CD4-positive, alpha-beta memory T cell (primary cell): Measurements from ENCODE around the gene FAM25A. TPM values are rescaled to one million over a fixed set of nuclear protein-coding genes. Genes with fewer than 3 reads are reported as not detected.
"Not testable (repeated sequence)": the region's sequence is repeated elsewhere in the genome, so short reads cannot be mapped to it uniquely, and the experiment has no call there.

Source experiments
- CTCF ChIA-PET: fragments of 350-600 bp; sonication (Branson Sonifier 250); formaldehyde crosslinking; loops from one replicate; lab custom pipeline; 2021; ENCODE audit warnings: inconsistent platforms; ENCODE audit not compliant: partially characterized antibody; lab: Charles Lee
- POLR2A ChIA-PET: fragments of 350-600 bp; sonication (Branson Sonifier 250); formaldehyde crosslinking; loops from one replicate; lab custom pipeline; 2021; ENCODE audit not compliant: partially characterized antibody; lab: Charles Lee
- DNase-seq, 5 donors: peaks; one replicate each; pipeline versions ENCODE4 v3.0.0 to v3.0.0-alpha.2; 2020 to 2022; ENCODE audit warnings: mixed read lengths in 1 of 5
- H3K27ac ChIP-seq: one replicate; pipeline ENCODE4 v1.7.0; 2013; ENCODE audit warnings: low read depth, low read length
- H3K27me3 ChIP-seq: 2 replicates; pipeline ENCODE4 v1.7.0; 2013; ENCODE audit warnings: mild to moderate bottlenecking, low read length, moderate library complexity; ENCODE audit not compliant: insufficient read depth
- H3K36me3 ChIP-seq: 2 replicates; pipeline ENCODE4 v1.7.0; 2013; ENCODE audit warnings: mild to moderate bottlenecking, low read length, moderate library complexity; ENCODE audit not compliant: insufficient read depth
- H3K4me1 ChIP-seq: 2 replicates; pipeline ENCODE4 v1.7.0; 2013; ENCODE audit warnings: mild to moderate bottlenecking, low read length, moderate library complexity; ENCODE audit not compliant: insufficient read depth
- H3K4me3 ChIP-seq, 2 donors: one replicate each; pipeline ENCODE4 v1.7.0; 2013; ENCODE audit warnings: low read length in 2 of 2, mild to moderate bottlenecking in 1 of 2
- H3K9me3 ChIP-seq, 2 donors: one replicate each; pipeline ENCODE4 v1.7.0; 2013; ENCODE audit warnings: low read length in 2 of 2, control low read depth in 1 of 2; ENCODE audit not compliant: control insufficient read depth in 1 of 2
- H3K27ac Mint-ChIP-seq, 7 donors: one replicate each; pipeline ENCODE4 v1.8.0; 2020 to 2021; ENCODE audit warnings: mixed read lengths in 7 of 7, mild to moderate bottlenecking in 6 of 7, inconsistent platforms in 3 of 7, moderate library complexity in 3 of 7
- H3K27me3 Mint-ChIP-seq, 2 donors: one replicate each; pipeline ENCODE4 v1.8.0; 2020 to 2021; ENCODE audit warnings: mixed read lengths in 2 of 2
- H3K36me3 Mint-ChIP-seq, 2 donors: one replicate each; pipeline ENCODE4 v1.8.0; 2020 to 2021; ENCODE audit warnings: mixed read lengths in 2 of 2, inconsistent platforms in 1 of 2, mild to moderate bottlenecking in 1 of 2
- H3K4me1 Mint-ChIP-seq, 4 donors: one replicate each; pipeline ENCODE4 v1.8.0; 2020 to 2021; ENCODE audit warnings: mixed read lengths in 4 of 4, mild to moderate bottlenecking in 1 of 4
- H3K4me3 Mint-ChIP-seq, 8 donors: one replicate each; pipeline ENCODE4 v1.8.0; 2020 to 2021; ENCODE audit warnings: mixed read lengths in 8 of 8, mild to moderate bottlenecking in 7 of 8, moderate library complexity in 6 of 8, inconsistent platforms in 3 of 8
- H3K9me3 Mint-ChIP-seq, 8 donors: one replicate each; pipeline ENCODE4 v1.8.0; 2020 to 2021; ENCODE audit warnings: mixed read lengths in 8 of 8, mild to moderate bottlenecking in 5 of 8, inconsistent platforms in 3 of 8, moderate library complexity in 1 of 8
- intact Hi-C: fragments of 100-400 bp; cut with micrococcal nuclease; formaldehyde crosslinking; loops from one replicate; pipeline ENCODE4 v1.15.1; 2023
- polyA plus RNA-seq, 2 donors: library from polyadenylated mRNA; unstranded; fragments of 300-500 nt; fragmentation: Illumina TruSeq; gene quantifications; one replicate each; pipeline ENCODE4 v1.2.3, GENCODE V29; 2021
- total RNA-seq, 2 experiments: library from RNA; stranded (reverse); gene quantifications; one replicate each; pipeline ENCODE4 v1.2.3, GENCODE V29; 2021

Gene FAM25A
- total and polyA plus RNA-seq, 4 experiments from 2014 or later, result not detected

DNA sequence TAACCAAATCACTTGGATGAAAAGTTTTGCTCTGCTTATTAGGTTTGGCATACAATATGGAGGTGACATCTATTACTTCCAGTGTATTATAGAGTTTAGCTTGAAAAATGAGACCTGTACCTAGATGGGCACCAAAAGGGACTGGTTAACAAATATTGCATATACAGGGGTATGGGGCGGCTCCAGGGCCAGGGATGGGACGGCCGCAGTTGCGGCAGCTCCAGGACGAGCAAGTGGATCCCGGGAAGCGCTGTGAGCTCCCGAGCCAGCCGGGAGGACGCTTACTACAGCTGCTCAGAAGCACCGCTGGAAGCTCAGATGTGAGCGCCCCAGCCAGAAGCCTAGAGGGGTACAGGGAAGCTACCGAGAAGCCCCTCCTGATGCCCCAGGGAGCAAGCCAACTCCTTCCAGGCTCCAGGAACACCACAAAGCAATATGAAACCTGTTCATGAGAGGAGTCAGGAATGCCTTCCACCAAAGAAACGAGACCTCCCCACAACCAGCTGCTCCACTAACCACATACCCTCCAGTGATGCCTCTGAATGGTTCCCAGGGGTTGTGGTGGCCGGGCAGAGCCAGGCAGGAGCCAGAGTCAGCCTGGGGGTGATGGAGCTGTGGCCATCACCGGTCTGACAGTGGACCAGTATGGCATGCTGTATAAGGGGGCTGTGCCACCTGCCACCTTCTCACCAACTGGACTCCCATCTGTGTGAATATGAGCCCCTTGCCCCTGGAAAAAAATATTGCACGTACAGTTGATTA, 6.8 kb downstream of the FAM25A start:
- H3K27me3 Mint-ChIP-seq, H3K27ac Mint-ChIP-seq, DNase-seq, H3K36me3 Mint-ChIP-seq, H3K9me3 ChIP-seq, H3K4me3 Mint-ChIP-seq, intact Hi-C loops, POLR2A ChIA-PET, H3K36me3 ChIP-seq, H3K27ac ChIP-seq, CTCF ChIA-PET, H3K9me3 Mint-ChIP-seq, H3K4me1 ChIP-seq, H3K27me3 ChIP-seq, H3K4me3 ChIP-seq, H3K4me1 Mint-ChIP-seq: not testable (repeated sequence)

DNA sequence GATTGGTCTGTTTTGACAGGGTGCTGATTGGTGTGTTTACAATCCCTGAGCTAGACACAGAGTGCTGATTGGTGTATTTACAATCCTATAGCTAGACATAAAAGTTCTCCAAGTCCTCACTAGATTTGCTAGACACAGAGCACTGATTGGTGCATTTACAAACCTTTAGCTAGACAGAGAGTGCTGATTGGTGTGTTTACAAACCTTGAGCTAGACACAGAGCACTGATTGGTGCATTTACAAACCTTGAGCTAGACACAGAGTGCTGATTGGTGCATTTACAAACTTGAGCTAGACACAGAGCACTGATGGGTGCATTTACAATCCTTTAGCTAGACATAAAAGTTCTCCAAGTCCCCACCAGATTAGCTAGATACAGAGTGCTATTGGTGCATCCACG, 10.3 kb downstream of the FAM25A start:
- H3K27me3 ChIP-seq, POLR2A ChIA-PET, H3K4me3 ChIP-seq, H3K4me1 Mint-ChIP-seq, H3K4me1 ChIP-seq, intact Hi-C loops, H3K27ac Mint-ChIP-seq, H3K4me3 Mint-ChIP-seq, H3K36me3 Mint-ChIP-seq, H3K9me3 ChIP-seq, H3K27me3 Mint-ChIP-seq, H3K36me3 ChIP-seq, DNase-seq, H3K27ac ChIP-seq, H3K9me3 Mint-ChIP-seq: not testable (repeated sequence)
- CTCF ChIA-PET, result interaction anchor here (0.7 kb wide), 1 partner anchor 42 kb away, joined by 3 read pairs; no protein-coding TSS in a partner anchor

DNA sequence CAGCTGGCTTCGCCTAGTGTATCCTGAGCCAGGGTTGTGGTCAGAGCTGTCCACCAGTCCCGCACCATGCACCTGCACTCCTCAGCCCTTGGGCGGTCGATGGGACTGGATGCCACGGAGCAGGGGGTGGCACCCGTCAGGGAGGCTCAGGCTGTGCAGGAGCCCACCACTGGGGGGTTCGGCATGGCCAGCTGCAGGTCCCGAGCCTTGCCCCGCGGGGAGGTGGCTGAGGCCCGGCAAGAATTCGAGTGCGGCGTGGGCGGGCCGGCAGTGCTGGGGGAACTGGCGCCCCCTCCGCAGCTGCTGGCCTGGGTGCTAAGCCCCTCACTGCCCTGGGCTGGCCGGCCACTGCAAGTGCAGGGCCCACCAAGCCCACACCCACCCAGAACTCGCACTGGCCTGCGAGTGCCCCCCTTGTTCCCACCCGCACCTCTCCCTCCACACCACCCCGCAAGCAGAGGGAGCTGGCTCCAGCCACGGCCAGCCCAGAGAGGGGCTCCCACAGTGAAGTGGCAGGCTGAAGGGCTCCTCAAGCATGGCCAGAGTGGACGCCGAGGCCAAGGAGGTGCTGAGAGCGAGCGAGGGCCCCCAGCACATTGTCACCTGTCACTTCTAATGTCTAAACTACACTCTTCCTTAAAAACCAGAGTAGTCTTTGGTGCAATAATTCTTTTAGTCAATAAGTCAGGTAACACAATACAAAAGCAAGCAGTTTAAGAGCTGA, 11.0 kb downstream of the FAM25A start:
- no peaks in the 10 kb centered on the region for H3K9me3 ChIP-seq
- Mint-ChIP-seq H3K36me3 (no peaks in the 10 kb centered on the region), H3K9me3 (peaks cover 0 to 2% (median 0%) of the 10 kb centered on the region in 8 donors), H3K4me1 (no peaks in the 10 kb centered on the region), H3K27me3 (peaks cover 0 to 1% of the 10 kb centered on the region in 2 donors), H3K27ac (peak overlapping the region in 1 of 7 donors; percentile 16), H3K4me3 (no peak overlapping the region)
- H3K4me1 ChIP-seq, result no peaks in the 10 kb centered on the region
- H3K27me3 ChIP-seq, result no peaks in the 10 kb centered on the region
- no peak overlapping the region for H3K27ac ChIP-seq
- DNase-seq, result no peak
- H3K36me3 ChIP-seq, result no peaks in the 10 kb centered on the region
- POLR2A ChIA-PET, result no interaction called here
- CTCF ChIA-PET, result no interaction called here
- no peak overlapping the region for H3K4me3 ChIP-seq
- intact Hi-C loops, result no loop called here

DNA sequence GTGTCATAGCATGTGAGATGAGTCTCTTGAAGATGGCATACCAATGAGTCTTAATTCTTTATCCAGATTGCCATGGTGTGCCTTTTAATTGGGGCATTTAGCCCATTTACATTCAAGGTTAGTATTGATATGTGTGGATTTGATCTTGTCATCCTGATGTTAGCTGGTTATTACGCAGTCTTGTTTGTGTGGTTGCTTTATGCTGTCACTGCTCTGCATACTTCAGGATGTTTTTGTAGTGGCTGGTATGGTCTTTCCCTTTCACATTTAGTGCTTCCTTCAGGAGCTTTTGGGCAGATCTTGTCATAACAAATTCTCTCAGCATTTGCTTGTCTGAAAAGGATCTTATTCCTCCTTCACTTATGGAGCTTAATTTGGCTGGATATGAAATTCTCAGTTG, 16.5 kb downstream of the FAM25A start:
- CTCF ChIA-PET, result no interaction called here
- Mint-ChIP-seq H3K36me3 (peaks cover 0 to 4% of the 10 kb centered on the region in 2 donors), H3K4me3 (no peak overlapping the region), H3K27me3 (no peaks in the 10 kb centered on the region), H3K4me1 (no peaks in the 10 kb centered on the region), H3K9me3 (peaks cover 0 to 16% (median 0%) of the 10 kb centered on the region in 8 donors), H3K27ac (no peak overlapping the region)
- Histone ChIP-seq H3K4me1 (no peaks in the 10 kb centered on the region), H3K27me3 (no peaks in the 10 kb centered on the region), H3K9me3 (no peaks in the 10 kb centered on the region), H3K4me3 (no peak overlapping the region), H3K36me3 (no peaks in the 10 kb centered on the region), H3K27ac (no peak overlapping the region)
- DNase-seq, result no peak
- POLR2A ChIA-PET, result no interaction called here
- intact Hi-C loops, result no loop called here

DNA sequence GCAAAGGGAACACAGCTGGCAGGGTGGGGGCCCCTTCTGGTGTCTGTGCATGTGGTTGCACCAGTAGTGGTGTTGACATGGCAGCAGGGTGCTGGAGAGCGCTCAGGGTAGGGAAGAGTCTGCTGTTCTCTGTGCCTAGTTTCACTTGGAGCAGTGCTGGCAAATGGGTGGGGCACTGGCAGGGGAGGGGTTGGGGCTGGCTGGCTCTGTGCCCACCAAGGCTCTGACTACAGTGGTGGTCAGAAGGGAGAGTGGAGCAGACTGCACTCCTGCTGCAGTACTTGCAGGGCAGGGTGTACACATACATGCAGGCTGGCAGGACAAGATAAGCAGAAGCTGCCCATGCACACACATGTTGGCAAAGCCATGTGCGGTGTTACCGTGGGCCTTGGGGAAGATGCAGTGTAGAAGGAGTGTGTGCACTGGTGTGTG, 18.2 kb downstream of the FAM25A start:
- Mint-ChIP-seq H3K4me3 (no peak overlapping the region), H3K9me3 (peaks cover 0 to 16% (median 0%) of the 10 kb centered on the region in 8 donors), H3K36me3 (peaks cover 4 to 11% of the 10 kb centered on the region in 2 donors), H3K4me1 (no peaks in the 10 kb centered on the region), H3K27ac (peak overlapping the region in 1 of 7 donors; percentile 48), H3K27me3 (no peaks in the 10 kb centered on the region)
- no peaks in the 10 kb centered on the region for H3K4me1 ChIP-seq
- DNase-seq, result no peak
- H3K9me3 ChIP-seq, result no peaks in the 10 kb centered on the region
- no peaks in the 10 kb centered on the region for H3K27me3 ChIP-seq
- CTCF ChIA-PET, result no interaction called here
- POLR2A ChIA-PET, result no interaction called here
- no peak overlapping the region for H3K27ac ChIP-seq
- H3K36me3 ChIP-seq, result no peaks in the 10 kb centered on the region
- no peak overlapping the region for H3K4me3 ChIP-seq
- intact Hi-C loops, result no loop called here

DNA sequence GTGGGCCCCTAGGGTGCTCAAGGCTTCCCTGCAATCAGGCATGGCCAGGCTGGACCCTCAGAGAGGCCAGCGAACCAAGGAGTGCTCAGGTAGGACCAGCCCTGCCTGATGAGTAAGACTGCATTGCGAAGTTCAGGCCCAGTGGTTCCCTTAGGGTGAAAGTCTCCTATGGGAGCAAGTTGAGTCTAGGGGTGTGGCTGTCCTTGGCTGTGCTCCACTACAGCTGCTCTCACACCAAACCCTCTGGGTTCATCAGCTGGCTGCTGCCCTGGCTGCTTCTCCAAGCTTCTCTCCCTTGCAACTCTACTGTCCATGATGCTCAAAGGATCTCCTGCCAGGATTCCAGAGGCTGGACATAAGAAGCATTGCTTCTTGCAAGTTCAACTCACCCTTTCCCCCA, 18.7 kb downstream of the FAM25A start:
- intact Hi-C loops, result no loop called here
- Mint-ChIP-seq H3K9me3 (peaks cover 0 to 16% (median 0%) of the 10 kb centered on the region in 8 donors), H3K4me1 (no peaks in the 10 kb centered on the region), H3K27ac (no peak overlapping the region), H3K27me3 (no peaks in the 10 kb centered on the region), H3K4me3 (no peak overlapping the region), H3K36me3 (peaks cover 4 to 13% of the 10 kb centered on the region in 2 donors)
- Histone ChIP-seq H3K9me3 (no peaks in the 10 kb centered on the region), H3K4me3 (no peak overlapping the region), H3K36me3 (no peaks in the 10 kb centered on the region), H3K4me1 (no peaks in the 10 kb centered on the region), H3K27me3 (no peaks in the 10 kb centered on the region), H3K27ac (no peak overlapping the region)
- CTCF ChIA-PET, result no interaction called here
- DNase-seq, result no peak
- POLR2A ChIA-PET, result no interaction called here

DNA sequence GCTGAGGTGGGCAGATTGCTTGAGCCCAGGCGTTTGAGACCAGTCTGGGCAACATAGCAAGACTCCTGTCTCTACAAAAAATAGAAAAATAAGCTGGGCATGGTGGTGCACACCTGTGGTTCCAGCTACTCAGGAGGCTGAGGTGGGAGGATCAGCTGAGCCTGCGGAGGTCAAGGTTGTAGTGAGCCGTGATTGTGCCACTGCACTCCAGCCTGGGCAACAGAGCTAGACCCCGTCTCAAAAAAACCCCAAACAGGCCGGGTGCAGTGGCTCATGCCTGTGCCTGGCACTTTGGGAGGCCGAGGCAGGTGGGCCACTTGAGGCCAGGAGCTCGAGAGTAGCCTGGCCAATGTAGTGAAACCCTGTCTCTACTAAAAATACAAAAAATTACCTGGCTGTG, 23.5 kb downstream of the FAM25A start:
- intact Hi-C loops, H3K27me3 Mint-ChIP-seq, POLR2A ChIA-PET, H3K4me1 ChIP-seq, H3K4me1 Mint-ChIP-seq, H3K9me3 ChIP-seq, H3K4me3 ChIP-seq, DNase-seq, H3K27me3 ChIP-seq, H3K27ac ChIP-seq, H3K36me3 ChIP-seq, H3K4me3 Mint-ChIP-seq, H3K27ac Mint-ChIP-seq, CTCF ChIA-PET: not testable (repeated sequence)
- Mint-ChIP-seq H3K9me3 (peaks cover 0 to 16% (median 0%) of the 10 kb centered on the region in 8 donors), H3K36me3 (peaks cover 18 to 32% of the 10 kb centered on the region in 2 donors)
